Natural killer cell treated with Interleukin-12 subunit alpha and Interleukin-12 subunit beta and Interleukin-15 and Interleukin-18, amount 100 ng/mL, for 72 hours (primary cell): ENCODE results near the gene ARFGEF3. TPM values are rescaled to one million over a fixed set of nuclear protein-coding genes. Genes with fewer than 3 reads are reported as not detected.

Experiments used
- ATAC-seq, 2 donors: fragments of 150-1000 bp; cut with Tn5 transposase in 1 of 2; sonication (Bioruptor Pico), chemical (Tn5 transposase) in 1 of 2; 2 replicates each; pipeline ENCODE4 v1.10.0; 2021
- DNase-seq: peaks from one replicate; pipeline ENCODE4 v3.0.0; 2022; ENCODE audit warnings: low spot score
- H3K27ac Mint-ChIP-seq, 2 donors: 1 replicate in 1 of 2; 2 replicates in 1 of 2; pipeline ENCODE4 v1.8.0; 2022; ENCODE audit warnings: mixed read lengths in 2 of 2, mild to moderate bottlenecking in 1 of 2, moderate library complexity in 1 of 2
- H3K27me3 Mint-ChIP-seq, 2 donors: 1 replicate in 1 of 2; 2 replicates in 1 of 2; pipeline ENCODE4 v1.8.0; 2022; ENCODE audit warnings: mixed read lengths in 2 of 2
- H3K36me3 Mint-ChIP-seq: one replicate; pipeline ENCODE4 v1.8.0; 2022; ENCODE audit warnings: mixed read lengths
- H3K4me1 Mint-ChIP-seq, 2 donors: 1 replicate in 1 of 2; 2 replicates in 1 of 2; pipeline ENCODE4 v1.8.0; 2022; ENCODE audit warnings: low read depth in 2 of 2, mixed read lengths in 2 of 2, mild to moderate bottlenecking in 1 of 2
- H3K4me3 Mint-ChIP-seq: one replicate; pipeline ENCODE4 v1.8.0; 2022; ENCODE audit warnings: mixed read lengths
- H3K9me3 Mint-ChIP-seq: 2 replicates; pipeline ENCODE4 v1.8.0; 2022; ENCODE audit warnings: mixed read lengths
- total RNA-seq, 2 donors: library from RNA; stranded (reverse); gene quantifications; one replicate each; pipeline ENCODE4 v1.2.3, GENCODE V29; 2022

ARFGEF3 gene
- total RNA-seq, 2 donors from 2014 or later, result 0.25 to 0.45 TPM

DNA sequence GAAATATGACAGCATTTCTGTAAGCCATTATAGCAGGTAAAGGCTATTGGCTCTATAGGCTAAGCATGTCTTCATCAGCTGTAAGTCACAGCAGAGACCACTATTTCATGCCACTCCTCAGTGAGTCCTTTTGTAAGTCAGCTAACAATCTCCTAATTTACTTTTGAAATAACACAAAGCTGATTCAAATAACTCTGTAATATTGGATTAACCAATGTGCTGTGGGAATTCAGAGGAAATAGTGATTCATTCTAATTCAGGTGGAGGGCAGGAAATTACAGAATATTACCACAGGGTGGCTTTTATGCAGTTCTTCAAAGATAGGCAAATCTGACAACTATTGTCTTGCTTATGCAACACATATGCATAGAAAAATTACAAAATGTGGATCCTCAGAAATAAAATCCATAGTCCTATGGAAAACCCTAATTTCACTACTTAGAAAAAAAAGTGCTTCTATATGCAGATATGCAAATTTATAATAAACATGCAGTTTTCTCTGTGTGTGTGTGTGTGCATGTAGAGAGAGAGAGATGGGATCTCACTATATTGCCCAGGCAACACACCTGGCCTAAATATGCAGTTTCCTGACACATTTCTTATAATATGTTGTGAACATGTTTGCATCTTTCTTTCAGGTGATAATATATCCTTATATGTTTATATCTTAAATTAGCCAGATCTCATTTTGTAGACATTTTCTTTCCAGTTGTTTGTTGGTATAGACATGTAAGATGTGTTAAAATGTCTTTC lies 211.1 kb downstream of the ARFGEF3 start:
- Mint-ChIP-seq H3K4me1 (no peaks in the 10 kb centered on the region), H3K27me3 (peaks cover 14 to 43% of the 10 kb centered on the region in 2 donors), H3K4me3 (no peak overlapping the region), H3K36me3 (no peaks in the 10 kb centered on the region), H3K9me3 (no peaks in the 10 kb centered on the region), H3K27ac (no peak overlapping the region)
- DNase-seq (no peak), ATAC-seq (no peak)

DNA sequence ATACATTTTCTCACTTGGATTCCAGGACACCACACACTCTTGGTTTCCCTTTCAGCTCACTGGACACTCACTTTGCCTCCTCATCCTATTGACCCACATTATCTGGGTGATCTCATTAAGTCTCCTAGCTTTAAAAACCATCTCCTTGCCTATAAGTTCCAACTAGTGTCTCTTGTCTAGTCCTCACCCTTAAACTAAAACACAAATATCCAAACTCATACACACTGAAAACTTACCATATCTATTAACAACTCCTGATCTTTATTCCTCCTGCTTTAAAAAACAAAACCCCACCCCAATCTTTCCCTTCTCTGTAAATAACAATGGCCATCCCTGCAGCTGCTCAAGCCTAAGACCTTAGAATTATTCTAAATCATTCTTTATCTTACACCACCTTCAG lies 212.5 kb downstream of the ARFGEF3 start:
- Mint-ChIP-seq H3K9me3 (no peaks in the 10 kb centered on the region), H3K36me3 (no peaks in the 10 kb centered on the region), H3K4me3 (no peak overlapping the region), H3K4me1 (no peaks in the 10 kb centered on the region), H3K27me3 (peaks cover 14 to 42% of the 10 kb centered on the region in 2 donors), H3K27ac (no peak overlapping the region)
- DNase-seq (no peak), ATAC-seq (no peak)

DNA sequence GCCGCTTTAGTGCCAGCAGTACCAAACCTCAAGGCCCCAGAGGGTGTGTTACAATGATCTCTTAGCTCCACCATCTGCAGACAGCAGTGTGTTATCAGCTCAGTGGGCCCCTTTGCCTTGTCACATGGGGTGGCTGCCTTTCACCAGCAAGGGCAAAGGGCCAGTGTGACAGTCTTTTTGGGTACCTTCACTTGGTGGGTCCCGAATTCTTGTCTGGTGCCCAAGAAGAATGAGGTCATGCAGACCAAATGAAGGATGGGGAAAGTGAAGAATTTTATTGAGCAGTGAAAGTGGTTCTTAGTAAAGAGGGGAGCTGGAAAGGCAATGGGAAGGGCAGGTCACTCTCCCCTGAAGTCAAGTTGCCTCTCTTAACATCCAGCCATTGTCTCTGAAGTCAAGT lies 213.1 kb downstream of the ARFGEF3 start:
- H3K36me3 Mint-ChIP-seq, result no peaks in the 10 kb centered on the region
- DNase-seq (no peak), ATAC-seq (no peak)
- peaks cover 14 to 39% of the 10 kb centered on the region in 2 donors for H3K27me3 Mint-ChIP-seq
- H3K4me1 Mint-ChIP-seq, result no peaks in the 10 kb centered on the region
- H3K4me3 Mint-ChIP-seq, result no peak overlapping the region
- no peak overlapping the region for H3K27ac Mint-ChIP-seq
- no peaks in the 10 kb centered on the region for H3K9me3 Mint-ChIP-seq

DNA sequence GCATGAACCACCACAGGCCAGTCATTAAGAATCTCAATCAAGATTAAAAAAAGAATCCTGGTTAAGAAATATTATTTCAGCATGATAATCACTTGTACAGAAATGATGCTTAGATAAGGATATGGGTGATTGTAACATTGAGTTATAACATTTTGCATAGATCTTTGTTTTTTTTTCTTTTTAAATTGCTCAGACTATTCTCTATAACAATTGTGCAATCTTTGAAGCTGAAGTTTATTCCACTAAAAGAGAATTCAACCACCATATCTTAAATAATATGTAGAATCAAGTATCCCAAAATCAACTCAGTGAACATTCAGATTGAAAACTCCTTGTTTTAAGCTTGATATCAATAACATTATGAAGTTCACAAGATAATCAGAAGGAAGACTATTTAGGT lies 215.3 kb downstream of the ARFGEF3 start:
- H3K4me1 Mint-ChIP-seq, result no peaks in the 10 kb centered on the region
- H3K9me3 Mint-ChIP-seq, result no peaks in the 10 kb centered on the region
- ATAC-seq, result no peak
- H3K27me3 Mint-ChIP-seq, result peaks cover 9 to 16% of the 10 kb centered on the region in 2 donors
- H3K27ac Mint-ChIP-seq, result no peak overlapping the region
- no peak overlapping the region for H3K4me3 Mint-ChIP-seq
- no peaks in the 10 kb centered on the region for H3K36me3 Mint-ChIP-seq
- DNase-seq, result no peak

DNA sequence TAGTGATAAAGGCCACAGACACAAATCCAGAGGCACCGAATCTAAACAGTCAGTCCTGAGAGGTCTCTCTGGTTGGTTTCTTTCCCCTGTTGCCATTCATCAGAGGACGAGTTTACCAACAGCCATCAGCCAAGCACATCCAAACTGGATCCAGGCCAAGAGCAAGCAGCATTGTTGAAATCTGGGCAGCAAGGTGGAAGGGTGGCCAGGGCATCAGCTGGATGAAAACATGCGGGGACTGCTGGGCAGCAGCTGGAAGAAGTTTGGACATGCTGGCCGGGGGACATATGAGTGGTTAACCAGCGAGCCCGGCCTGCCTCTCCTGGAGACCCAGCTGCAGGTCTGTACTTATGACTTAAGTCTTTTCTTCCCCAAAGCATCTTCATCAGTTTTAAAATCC lies 216.1 kb downstream of the ARFGEF3 start, which contains the start of gene SMIM28:
SMIM28 (plus strand) TSS at position 62 of the 400 bp plus-strand sequence; CDS start at position 230, 168 bp downstream.
- Mint-ChIP-seq H3K27ac (no peak within 1 kb of the TSS), H3K36me3 (no peaks in the 10 kb centered on the region), H3K4me3 (no peak within 1 kb of the TSS), H3K9me3 (no peaks in the 10 kb centered on the region), H3K4me1 (no peaks in the 10 kb centered on the region), H3K27me3 (peaks cover 9 to 13% of the 10 kb centered on the region in 2 donors)
- no peak for ATAC-seq
- no peak for DNase-seq

DNA sequence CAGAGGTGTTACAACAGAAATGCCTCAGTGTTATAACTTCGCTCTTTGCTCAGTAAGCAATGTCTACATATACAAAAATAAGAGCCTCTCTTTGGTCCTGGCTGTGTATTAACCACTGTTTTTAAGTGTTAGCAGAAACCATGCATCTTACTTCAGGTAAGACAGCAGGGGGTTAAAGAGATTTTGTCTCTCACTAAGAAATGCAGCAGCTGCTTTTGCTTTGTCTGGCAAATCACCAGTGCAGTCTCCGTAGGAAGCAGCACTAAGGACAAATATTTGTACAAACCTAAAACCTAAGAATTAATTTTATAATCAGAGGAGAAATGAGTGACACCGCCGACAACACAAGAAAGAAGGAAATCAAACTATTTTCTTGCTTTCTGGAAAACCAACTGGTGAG lies 216.7 kb downstream of the ARFGEF3 start:
- Mint-ChIP-seq H3K4me1 (no peaks in the 10 kb centered on the region), H3K27me3 (peaks cover 9 to 17% of the 10 kb centered on the region in 2 donors), H3K27ac (no peak overlapping the region), H3K9me3 (no peaks in the 10 kb centered on the region), H3K4me3 (no peak overlapping the region), H3K36me3 (no peaks in the 10 kb centered on the region)
- DNase-seq, result no peak
- no peak for ATAC-seq

DNA sequence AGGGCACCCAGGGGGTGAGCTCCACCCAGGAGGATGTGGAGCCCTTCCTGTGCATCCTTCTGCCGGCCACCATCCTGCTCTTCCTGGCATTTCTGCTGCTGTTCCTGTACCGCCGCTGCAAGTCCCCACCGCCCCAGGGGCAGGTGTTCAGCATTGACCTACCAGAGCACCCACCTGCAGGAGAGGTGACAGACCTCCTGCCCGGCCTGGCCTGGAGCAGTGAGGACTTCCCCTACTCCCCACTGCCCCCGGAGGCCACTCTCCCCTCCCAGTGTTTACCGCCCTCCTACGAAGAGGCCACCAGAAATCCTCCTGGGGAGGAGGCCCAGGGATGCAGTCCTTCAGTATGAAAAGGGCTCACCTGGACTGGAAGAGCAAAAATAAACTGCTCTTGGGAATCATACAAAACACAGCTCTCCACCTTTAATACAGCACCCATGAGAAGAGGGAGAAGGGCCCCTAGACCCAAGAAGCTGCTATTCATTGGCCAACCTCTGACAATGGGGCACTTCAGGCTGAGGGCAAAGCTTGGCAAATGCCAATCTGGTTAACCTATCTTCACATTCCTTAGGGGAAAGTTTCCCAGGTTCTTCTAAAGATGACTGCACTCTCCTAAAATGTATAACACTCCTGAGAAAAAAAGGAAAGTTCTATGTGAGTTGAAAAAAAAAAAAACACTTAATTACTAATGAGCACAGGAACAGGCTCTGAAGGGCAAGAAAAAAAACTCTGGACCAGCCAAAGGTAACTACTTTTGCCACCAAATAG lies 220.9 kb downstream of the ARFGEF3 start:
- Mint-ChIP-seq H3K36me3 (no peaks in the 10 kb centered on the region), H3K4me1 (no peaks in the 10 kb centered on the region), H3K27ac (no peak overlapping the region), H3K27me3 (peaks cover 2 to 7% of the 10 kb centered on the region in 2 donors), H3K9me3 (no peaks in the 10 kb centered on the region), H3K4me3 (no peak overlapping the region)
- ATAC-seq (no peak), DNase-seq (no peak)

DNA sequence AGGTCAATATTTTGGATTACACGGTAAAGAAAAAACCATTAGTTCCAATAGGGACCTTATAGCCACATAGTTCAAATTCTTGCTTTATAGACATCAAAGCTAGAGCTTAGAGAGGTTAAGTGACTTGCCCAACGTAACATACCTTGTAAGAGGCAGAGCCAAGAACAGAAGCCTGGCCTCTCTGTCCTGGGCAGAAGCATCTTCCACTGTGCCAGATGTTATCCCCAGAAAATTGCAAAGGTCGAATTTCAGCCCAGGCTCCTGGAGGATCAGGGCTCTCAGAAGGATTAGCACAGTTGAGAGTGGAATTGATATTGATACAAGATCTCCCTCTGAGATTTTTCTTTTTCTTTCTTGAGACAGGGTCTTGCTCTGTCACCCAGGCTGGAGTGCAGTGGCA lies 222.0 kb downstream of the ARFGEF3 start:
- Mint-ChIP-seq H3K36me3 (no peaks in the 10 kb centered on the region), H3K27ac (no peak overlapping the region), H3K4me3 (no peak overlapping the region), H3K27me3 (peaks cover 3 to 13% of the 10 kb centered on the region in 2 donors), H3K4me1 (no peaks in the 10 kb centered on the region), H3K9me3 (no peaks in the 10 kb centered on the region)
- DNase-seq (no peak), ATAC-seq (no peak)

DNA sequence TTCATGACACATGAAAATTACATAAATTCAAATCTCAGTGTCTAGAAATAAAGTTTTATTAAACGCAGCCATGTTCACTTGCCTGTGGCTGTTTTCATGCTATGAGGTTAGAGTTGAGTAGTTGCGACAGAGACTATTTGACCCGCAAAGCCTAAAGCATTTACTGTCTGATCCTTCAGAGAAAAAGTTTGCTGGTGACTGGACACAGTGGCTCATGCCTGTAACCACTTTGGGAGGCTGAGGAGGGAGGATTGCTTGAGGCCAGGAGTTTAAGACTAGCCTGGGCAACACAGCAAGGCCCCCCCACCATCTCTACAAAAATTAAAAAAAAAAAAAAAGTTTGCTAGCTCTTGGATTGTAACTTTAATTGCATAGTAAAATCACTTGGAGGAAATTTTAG lies 225.2 kb downstream of the ARFGEF3 start:
- H3K36me3 Mint-ChIP-seq, result no peaks in the 10 kb centered on the region
- H3K4me1 Mint-ChIP-seq, result no peaks in the 10 kb centered on the region
- H3K4me3 Mint-ChIP-seq, result no peak overlapping the region
- DNase-seq (no peak), ATAC-seq (no peak)
- peaks cover 17 to 29% of the 10 kb centered on the region in 2 donors for H3K27me3 Mint-ChIP-seq
- no peak overlapping the region for H3K27ac Mint-ChIP-seq
- no peaks in the 10 kb centered on the region for H3K9me3 Mint-ChIP-seq

DNA sequence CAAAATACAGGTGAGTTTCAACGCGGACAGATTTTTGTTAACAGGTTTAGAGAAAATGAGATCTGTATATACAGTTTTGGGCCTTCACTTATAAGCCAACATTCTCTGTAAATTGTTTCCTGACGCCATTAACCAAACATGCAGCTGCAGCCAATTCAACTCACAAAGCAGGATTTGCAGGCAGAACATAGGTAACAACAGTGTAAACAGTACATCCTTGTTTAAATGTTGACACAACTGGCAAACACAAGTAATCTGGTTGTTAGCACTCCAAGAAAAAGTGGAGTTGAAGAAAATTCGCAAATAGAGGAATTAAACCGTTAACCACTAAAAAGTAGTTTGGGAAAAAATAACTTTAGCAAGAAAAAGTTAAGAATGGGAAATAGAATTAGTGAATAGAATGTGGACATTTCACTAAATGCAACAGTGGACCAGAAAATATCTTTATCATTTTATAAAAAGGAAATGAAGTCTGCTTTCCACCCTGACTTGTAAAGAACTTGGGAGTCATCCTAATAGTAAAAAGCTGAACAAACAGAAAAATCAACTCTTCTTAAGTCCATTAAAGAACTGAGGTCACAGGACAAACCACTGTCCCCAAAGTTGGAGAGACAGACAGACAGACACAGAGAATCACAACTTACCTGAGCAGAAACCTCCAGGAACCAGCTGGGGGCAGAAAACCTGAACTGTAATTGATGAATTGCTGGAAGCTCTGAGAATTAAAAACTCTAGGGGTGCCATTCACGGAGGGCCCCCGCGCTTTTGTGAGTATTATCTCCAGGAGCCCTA lies 226.0 kb downstream of the ARFGEF3 start:
- Mint-ChIP-seq H3K4me3 (no peak overlapping the region), H3K27ac (no peak overlapping the region), H3K36me3 (no peaks in the 10 kb centered on the region), H3K27me3 (peaks cover 18 to 29% of the 10 kb centered on the region in 2 donors), H3K9me3 (no peaks in the 10 kb centered on the region), H3K4me1 (no peaks in the 10 kb centered on the region)
- DNase-seq (no peak), ATAC-seq (no peak)

DNA sequence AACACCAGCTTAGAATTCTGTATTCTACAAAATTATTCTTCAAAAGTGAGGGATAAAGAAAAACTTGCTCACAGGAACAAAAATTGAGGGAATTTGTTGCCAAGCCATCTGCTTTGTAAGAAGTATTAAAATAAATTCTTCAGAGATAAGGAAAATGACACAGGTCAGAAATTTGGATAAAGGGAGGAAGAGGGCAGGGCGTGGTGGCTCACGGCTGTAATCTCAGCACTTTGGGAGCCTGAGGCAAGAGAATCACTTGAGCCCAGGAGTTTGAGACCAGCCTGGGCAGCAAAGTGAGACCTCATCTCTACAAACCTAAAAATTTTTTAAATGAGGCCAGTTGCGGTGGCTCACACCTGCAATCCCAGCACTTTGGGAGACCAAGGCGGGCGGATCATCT lies 227.8 kb downstream of the ARFGEF3 start:
- Mint-ChIP-seq H3K9me3 (no peaks in the 10 kb centered on the region), H3K4me3 (no peak overlapping the region)
- no peak for DNase-seq

More for the DNA sequence above, 227.8 kb downstream of the ARFGEF3 start:
- Mint-ChIP-seq H3K27me3 (peaks cover 22 to 23% of the 10 kb centered on the region in 2 donors), H3K27ac (no peak overlapping the region), H3K4me1 (no peaks in the 10 kb centered on the region), H3K36me3 (no peaks in the 10 kb centered on the region)
- ATAC-seq, result no peak
